ENCODE data around the gene TMC2.

Gene TMC2

DNA sequence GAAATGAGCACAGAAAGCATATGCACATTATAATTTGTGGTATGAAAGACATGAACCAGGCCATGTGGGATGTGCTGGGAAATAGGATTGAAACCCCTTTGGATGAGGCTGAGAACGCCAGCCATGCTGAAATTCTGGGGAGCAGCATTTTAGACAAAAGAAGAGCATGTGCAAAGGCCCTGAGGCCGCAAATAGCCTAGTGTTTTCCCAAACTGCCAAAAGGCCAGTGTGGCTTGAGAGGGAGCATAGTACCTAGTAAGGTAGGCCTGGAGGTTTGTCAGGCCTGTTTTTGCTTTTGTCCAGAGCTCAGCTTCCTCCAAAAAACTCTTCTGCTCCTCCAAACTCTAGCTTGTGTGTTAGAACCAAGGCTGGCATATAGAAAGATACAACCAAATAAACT is 58.7 kb downstream of the TMC2 start:
- DNase-seq, result no peak

DNA sequence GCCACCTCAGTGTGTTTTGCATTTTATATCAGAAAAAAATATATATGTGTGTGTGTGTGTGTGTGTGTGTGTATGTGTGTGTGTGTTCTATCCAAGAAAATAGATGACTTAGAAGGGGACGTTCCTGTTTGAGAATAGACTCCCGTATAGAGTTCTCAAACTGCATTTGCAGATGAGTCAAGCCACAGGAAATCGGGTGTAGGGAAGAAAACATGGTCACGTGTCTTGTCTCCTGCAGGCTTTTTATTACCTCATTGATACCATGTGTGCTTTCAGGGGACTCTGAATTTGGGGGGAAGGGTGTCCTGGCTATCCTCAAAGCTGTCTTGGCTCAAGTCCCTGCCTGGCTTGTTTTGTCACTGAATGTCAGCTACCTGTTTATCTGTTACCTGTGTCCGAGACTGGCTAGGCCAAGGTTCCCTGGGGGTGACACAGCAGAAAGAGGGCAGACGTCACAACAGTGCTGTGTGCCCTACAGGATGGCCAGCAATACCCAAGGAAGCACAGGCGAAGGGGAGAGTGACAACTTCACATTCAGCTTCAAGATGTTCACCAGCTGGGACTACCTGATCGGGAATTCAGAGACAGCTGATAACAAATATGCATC is 60.4 kb downstream of the TMC2 start:
- no peak for DNase-seq

DNA sequence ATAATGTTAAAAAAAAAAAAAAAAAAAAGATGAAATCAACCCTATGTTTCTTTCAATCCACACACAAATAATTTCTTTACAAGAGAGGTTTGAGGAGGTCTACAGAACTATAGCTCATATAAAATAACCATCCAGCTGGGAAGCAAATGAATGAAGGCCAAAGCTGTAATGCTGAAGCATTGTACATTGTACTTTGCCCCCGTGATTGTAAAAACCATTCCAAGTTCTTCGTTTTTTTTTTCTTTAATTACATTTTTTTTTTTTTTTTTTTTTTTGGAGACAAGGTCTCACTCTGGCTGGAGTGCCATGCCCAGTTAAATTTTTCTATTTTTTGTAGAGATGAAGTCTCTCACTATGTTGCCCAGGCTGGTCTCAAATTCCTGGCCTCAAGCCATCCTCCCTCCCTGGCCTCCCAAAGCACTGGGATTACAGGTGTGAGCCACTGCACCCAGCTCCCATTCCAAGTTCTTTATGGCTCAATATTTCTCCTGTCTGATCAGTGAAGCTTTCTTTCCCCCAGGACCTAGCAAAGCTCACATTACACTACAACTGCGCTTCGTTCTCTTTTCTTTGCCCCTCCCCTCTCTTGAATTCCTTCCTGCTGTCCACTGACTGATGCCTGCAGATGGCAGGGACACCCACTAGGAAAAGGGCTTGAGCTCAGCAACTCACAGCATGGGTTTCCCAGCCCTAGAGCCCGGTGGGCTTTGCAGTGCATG is 63.1 kb downstream of the TMC2 start:
- no peak for DNase-seq

DNA sequence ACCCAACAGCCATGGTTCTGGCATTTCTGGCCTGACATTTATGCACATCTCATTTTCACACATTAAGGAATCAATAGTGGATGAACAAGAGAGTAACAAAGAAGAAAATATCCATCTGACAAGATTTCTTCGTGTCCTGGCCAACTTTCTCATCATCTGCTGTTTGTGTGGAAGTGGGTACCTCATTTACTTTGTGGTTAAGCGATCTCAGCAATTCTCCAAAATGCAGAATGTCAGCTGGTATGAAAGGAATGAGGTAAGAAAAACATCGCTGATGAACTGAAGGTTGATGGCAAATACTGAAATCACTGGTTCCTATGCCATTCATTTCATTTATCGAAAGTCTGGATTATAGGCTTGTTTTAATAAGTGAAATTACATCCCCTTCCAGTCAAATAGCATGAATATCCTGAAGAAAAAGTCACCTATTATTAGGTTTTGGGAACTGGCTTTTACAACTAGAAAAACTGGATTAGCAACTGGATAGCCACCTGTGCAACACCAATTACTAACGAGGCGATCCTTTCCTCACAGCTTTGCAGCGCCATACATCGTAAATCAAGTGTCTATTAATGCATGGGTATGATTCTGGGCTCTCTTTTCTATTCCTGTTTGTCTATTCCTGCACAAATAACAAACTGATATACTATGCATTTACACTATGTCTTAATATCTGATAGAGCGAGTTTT is 65.8 kb downstream of the TMC2 start:
- DNase-seq, result no peak

DNA sequence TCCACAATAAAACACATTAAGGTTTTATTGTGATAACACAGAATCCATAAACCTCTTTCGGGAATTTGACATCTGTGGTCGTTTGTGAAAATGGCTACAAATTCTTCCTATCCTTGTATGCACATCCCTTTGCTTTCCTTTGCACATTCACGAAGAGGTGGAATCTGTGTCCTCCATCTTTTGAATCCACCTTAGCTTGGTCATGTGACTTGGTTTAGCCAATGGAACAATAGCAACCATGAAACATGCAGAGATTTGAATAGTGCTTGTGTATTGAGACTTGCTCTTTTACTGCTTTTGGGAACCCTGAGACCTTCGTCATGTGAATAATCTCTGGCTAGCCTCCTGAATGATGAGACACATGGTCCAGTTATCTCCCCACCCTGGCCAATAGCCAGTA is 66.4 kb downstream of the TMC2 start:
- no peak for DNase-seq

DNA sequence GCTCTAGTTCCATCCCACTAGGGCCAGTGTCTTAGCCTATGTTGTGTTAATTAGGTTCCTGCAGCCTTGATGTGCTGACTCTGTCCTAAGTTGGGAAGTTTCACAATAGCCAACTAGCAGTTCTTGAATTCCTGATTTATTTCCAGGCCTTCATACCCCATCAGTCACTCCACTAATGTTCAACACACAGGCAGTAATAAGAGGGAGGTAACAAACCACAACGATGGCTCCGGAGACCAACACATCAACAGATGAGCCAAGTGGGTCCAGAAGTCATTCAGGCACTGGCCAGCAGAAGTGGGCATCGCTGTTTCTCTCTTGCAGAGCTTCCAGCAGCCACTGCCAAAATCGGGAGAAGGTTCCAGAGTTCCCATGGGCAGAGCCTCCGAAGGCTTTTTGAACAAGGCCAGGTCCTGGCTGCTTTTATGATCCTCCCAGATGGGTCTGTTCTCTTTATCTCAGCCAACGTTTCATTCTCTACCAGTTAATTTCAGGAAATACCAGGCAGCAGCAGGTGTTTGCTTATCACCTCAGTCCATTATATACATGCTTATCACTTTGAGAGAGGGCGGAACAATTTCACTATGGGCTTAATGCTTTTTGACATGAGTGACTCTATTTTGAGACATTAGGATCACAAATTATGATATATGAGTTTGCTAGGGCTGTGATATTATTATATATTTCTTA is 67.6 kb downstream of the TMC2 start:
- DNase-seq, result no peak

DNA sequence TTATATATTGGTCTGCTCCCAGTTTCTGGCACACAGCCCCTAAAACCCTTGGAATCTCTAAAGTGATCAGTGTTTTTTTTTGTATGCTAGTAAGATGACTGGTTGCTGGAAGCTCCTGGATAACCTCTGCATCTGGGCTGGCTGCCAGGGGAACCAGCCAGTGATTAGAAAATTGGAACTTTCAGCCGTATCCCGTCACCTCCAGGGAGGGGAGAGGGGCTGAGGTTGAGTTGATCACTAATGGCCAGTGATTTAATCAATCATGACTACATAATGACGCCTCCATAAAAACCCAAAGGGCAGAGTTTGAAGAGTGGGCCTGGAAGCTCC is 68.1 kb downstream of the TMC2 start:
- DNase-seq, result no peak

DNA sequence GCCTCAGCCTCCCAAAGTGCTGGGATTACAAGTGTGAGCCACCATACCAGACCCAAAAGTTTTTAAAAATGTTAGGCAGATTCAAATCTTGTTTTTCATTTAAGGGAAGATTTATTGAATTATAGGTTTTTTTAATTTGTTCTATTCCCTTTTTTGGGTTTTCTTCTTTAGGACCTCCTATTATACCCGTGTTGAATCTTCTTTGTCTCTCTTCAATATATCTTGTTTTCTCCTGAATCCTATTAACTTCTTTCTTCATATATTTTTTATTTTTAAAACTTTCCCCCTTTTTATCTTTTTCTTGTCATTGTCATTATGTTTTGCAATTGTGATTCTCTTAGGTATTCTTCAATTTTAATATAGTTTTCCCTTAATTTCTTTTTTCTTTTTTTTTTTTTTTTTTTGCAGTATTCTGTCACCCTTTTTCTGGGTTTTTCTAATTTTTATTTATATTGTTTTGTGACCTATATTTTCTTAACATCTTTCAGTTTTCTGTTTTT is 70.2 kb downstream of the TMC2 start:
- no peak for DNase-seq

DNA sequence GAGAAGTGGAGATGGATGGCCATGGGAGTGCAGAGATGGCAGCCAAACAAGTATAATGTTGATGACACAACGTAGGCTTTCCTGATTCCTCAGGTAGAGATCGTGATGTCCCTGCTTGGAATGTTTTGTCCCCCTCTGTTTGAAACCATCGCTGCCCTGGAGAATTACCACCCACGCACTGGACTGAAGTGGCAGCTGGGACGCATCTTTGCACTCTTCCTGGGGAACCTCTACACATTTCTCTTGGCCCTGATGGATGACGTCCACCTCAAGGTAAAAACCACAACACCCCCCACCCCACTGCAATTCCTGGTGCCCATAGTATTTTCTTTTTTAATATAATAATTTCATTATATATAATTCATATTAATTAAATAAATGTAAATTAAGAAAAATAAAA is 74.0 kb downstream of the TMC2 start:
- no peak for DNase-seq

DNA sequence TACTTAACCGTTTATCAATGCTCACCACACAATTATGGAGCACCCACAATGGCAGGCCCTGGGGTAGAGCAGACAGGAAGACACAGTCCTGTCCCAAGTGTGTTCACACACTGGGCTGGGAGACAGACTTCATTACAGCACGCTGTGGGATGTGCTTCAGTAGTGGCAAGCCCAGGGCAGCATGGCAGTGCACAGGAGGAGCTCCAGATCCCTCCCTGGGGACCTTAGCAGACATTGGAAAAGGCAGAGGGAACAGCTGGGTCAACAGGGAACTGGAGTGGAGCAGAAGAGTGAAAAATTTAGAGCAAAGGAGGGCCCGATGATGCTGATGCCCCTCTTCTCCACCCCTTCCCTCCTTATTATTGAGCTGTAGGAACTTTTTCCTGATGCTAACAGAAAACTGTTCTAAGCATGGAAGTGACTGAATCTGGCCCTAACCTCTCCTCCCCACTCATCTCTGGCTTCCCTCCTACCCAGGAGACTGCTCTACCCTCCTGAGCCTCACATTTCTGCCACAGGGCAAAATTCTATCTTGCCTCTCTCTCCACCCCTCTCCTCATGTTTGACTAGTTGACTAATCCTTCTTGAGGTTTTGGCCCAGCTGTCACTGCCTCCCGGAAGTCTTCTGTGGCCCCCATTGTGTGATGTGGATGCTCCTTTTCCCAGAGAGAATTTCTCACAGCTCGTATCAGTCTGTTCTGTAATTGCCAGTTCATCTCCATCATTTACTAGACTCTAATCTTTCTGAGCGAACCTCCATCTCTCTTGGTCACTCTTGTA is 74.8 kb downstream of the TMC2 start:
- no peak for DNase-seq

DNA sequence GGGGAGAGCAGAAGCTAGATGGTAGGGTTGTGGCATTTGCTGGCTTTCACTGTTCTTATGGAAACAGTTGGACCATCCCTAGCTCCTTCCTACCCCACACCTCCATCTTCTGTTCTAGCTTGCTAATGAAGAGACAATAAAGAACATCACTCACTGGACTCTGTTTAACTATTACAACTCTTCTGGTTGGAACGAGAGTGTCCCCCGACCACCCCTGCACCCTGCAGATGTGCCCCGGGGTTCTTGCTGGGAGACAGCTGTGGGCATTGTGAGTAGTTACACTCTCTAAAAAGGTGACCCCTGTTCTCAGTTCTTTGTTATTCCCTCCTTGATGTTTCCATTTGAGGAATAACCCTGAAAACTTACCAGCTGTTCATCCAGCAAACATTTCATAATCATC is 75.7 kb downstream of the TMC2 start:
- DNase-seq, result no peak

DNA sequence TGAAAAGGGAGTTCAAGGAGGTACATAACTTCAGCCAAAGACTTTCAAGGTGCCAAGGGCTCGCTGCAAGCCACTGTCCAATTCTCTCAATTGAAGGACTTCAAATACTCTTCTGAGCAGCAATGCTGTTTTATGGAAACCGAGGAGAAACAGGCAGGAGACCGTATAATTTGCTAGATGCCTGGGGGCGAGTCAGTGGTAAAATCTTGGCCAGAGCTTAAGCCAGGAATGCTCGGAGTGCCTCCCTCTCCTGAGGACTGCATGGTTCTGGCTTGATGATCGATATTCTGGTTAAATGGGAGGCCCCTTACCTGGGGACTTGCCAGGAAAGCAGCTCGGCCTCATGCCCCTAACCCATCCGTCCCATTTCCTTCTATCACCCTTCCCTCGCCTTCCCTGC is 80.3 kb downstream of the TMC2 start:
- DNase-seq, result no peak

DNA sequence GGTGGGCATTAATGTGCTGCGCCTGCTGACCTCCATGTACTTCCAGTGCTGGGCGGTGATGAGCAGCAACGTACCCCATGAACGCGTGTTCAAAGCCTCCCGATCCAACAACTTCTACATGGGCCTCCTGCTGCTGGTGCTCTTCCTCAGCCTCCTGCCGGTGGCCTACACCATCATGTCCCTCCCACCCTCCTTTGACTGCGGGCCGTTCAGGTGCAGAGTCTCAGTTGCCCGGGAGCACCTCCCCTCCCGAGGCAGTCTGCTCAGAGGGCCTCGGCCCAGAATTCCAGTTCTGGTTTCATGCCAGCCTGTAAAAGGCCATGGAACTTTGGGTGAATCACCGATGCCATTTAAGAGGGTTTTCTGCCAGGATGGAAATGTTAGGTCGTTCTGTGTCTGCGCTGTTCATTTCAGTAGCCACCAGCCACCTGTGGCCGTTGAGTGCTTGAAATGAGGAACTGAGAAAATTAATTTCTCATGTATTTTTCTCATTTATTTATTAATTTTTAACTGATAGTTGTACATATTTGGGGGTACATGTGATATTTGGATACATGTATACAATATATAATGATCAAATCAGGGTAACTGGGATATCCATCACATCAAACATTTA is 80.8 kb downstream of the TMC2 start:
- DNase-seq, result no peak

DNA sequence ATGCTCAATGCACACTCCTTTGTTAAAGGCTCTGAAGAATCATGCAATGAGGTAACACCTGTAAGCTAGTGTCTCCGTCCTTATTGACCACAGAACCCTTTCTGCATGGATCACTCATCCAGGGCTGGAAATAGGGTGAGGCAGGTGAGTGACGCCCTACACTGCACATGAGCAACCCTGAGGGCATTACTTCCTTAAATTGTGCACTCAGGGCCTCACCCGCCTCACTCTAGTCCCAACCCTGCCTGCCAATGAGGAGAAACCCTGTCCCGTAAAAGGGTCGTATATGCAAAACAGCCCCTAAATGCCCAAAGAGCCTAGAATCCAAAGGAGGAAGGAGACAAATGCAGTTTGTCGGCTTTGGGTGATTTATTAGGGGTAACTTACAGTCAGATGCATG is 82.4 kb downstream of the TMC2 start:
- DNase-seq, result no peak

DNA sequence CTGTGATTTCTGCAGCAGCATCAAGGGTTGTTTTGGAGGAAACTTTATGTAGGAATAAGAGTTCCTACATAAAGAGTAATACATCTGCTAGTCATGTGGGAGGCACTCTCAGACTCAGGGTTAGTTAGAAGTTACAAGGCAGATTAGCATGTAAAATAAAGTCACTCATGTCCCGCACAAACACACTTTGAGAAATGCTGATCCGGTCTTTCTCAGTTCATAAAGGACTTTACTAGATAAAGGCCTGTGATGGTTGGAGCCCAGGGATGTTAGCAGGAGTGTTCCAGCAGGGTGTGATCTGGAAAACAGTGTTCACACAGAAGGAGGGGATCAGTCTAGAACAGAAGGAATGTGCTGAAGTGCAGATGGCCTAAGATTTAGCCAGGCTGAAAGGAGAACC is 83.0 kb downstream of the TMC2 start:
- no peak for DNase-seq

DNA sequence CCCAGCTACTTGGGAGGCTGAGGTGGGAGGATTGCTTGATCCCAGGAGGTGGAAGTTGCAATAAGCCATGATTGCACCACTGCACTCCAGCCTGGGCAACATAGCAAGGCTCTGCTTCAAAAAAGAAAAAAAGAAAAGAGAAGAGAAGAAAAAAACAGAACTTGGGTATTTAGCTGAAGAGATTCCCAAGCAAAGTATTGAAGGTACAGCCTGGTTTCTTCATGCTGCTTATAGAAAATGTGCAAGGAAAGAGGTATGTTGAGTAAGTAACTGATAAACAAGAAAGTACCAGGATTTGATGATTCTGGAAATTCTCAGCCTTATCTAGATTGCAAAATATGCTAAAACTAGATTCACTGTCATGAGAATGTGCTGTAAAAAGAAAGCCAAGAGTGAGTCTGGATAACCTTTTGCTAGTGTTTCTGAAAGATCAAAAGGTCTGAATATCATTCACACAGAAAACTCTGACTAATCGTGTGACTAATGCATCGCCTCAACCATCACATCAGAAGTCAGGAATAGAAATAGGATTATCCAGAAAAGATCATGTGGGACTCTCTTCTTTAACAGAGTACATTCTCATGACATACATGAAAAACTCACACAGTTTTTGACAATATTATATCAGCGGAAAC is 83.7 kb downstream of the TMC2 start:
- DNase-seq, result no peak

DNA sequence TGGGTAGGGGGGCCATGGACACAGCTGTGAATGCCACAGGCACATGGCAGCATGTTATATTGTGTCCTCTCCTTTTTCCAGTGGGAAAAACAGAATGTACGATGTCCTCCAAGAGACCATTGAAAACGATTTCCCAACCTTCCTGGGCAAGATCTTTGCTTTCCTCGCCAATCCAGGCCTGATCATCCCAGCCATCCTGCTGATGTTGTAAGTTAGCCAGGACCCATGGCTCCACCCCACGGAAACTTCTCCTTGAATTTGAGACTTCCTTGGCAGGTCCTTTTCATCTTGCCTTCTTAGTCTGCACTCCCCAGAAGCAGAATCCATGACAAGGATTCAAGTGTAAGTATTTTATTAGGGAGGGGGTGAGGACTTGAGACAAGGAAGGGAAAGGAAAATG is 87.8 kb downstream of the TMC2 start:
- no peak for DNase-seq

DNA sequence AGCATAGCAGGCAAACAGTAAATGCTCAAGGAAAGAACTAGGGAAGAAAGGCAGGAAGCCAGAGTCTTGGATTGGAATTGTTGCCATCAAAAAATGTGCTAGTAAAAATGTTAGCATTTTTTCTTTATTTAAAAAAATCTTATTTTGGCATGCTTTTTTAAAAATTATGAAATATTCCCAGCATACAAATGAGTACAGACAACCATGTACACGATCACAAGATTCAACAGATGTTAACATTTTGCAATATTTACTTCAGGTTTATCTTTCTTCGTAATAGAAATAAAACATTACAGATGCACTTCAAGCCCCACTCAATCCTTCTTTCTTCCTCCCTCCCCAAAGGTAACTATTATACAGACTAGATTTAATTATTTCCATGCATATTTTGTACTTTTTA is 88.7 kb downstream of the TMC2 start:
- DNase-seq, result no peak

DNA sequence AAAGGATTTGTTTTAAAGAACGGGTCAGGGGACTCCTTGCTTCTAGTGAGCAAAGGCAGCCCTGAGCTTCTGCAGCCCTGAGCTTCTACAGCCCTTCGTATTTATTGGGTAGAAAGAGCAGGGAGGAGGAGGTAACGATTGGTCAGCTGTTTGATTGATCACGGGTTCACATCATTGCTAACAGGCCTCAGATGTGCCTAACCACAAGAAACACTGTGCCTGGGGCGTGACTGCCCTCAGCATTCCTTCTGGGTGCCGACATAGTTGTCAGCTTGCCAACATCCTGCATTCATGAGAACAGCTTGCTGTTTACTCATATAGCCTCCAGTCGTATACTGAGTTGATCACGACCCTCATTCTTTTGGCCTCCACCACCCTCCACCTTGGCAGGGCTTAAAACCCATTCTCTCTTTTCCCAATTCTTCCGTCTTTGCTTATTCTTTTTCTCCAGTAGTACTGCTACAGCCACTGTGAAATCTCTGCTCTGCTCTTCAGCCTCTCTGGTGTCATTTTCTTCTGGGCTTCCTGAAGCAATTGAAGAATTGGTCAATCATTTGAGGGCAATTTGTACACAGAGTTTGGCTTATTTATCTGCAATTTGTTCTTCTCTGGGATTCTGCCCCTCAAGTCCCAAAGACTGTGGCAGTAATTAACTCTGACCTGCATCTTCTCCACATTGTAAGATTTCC is 90.6 kb downstream of the TMC2 start:
- no peak for DNase-seq

DNA sequence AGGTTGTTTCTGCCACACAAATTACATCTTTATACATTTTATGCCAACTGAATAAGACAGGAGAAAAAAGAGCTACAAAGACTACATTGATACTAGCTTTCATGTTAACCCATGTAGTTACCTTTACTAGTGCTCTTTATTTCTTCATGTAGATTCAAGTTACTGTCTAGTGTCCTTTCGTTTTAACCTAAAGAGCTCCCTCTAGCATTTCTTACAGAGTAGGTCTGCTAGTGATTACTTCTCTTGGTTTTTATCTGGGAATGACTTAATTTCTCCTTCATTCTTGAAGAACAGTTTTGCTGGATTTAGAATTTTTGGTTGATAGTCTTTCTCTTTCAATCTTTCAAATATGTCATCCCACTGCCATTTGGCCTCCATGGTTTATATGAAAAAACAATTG is 94.9 kb downstream of the TMC2 start:
- DNase-seq, result no peak

DNA sequence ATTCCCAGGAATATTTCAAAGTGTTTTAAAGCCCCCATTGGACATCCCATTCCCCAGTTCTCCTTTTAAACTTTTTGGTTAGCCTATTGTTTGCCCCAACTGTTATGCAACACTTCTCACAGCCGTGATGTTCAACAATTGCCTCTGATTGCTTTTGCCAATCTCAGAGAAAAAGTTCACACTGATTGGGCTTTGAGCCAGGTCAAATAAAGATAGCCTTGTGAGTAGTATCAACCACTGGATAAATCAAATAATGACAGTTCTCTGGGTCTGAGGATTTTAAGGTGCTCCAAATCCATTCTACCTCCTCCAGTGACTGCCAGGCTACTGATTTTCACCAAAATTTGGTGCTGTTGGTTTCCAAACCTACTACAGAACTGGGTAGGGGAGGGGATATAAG is 97.0 kb downstream of the TMC2 start:
- DNase-seq, result no peak

DNA sequence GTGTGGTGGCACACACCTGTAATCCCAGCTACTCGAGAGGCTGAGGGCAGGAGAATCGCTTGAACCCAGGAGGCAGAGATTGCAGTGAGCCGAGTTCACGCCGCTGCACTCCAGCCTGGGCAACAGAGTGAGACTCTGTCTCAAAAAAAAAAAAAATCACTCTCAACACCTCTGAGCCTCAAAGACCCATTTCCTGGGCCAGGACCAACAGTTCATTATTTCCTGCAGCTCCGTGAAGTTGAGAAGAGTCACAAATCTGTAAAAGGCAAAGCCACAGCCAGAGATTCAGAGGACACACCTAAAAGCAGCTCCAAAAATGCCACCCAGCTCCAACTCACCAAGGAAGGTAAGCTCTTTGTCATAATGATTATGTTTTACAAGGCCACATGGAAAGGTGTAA is 100.9 kb downstream of the TMC2 start:
- DNase-seq, result no peak

All from stimulated activated CD8-positive, alpha-beta memory T cell treated with anti-CD3 and anti-CD28 coated beads, Interleukin-4, amount 100 ng/mL, for 48 hours (primary cell).